ENCODE data around the gene MMP20. TPM values are rescaled to one million over a fixed set of nuclear protein-coding genes. Genes with fewer than 3 reads are reported as not detected.

The MMP20 gene
- polyA plus RNA-seq, 3 donors: not detected

DNA sequence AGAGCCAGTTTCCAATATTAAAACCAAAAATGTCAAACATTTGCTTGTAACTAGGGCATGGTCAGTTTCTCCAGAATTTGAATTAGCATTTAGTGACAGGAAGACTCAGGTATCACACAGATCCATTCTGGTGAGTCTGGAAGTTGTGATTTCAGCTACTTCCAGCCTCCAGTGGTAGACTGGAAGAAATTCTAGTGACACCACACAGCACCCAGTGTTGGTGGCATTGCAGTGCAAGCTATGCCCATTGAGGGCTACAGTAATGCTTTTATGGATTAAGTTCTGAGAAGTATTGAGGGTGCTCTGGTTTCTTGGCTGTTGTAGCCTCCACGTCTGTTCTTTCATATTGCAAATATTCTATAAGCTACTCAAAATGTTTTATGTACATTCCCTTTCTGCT lies 31.4 kb upstream of the MMP20 start:
- Histone ChIP-seq H4K20me1 (ENCODE audit: insufficient read depth, low read length) (no peaks in the 10 kb centered on the region), H3K9me3 (replicated peaks in 1 of 2; ENCODE audit: control insufficient read depth in 1 of 2, insufficient read depth in 1 of 2, low read length in 2 of 2) (peaks cover 0 to 6% of the 10 kb centered on the region in 2 donors), H2AFZ (ENCODE audit: insufficient read depth, low read depth, low read length, poor library complexity, severe bottlenecking) (no peak overlapping the region), H3K4me3 (replicated peaks in 1 of 3; ENCODE audit: low read depth in 2 of 3, low read length in 3 of 3) (no peak overlapping the region), H3K9ac (ENCODE audit: insufficient read depth, low read length, poor library complexity, severe bottlenecking) (no peak overlapping the region), H3K27ac (ENCODE audit: low read depth in 1 of 2, low read length in 2 of 2) (no peak overlapping the region), H3K4me2 (replicated peaks; ENCODE audit: extremely low read depth, low read length, poor library complexity, severe bottlenecking) (no peak overlapping the region), H3K79me2 (ENCODE audit: insufficient read depth, low read length) (no peaks in the 10 kb centered on the region), H3K36me3 (replicated peaks in 1 of 2; ENCODE audit: control insufficient read depth in 1 of 2, insufficient read depth in 2 of 2, low read length in 2 of 2) (no peaks in the 10 kb centered on the region), H3K27me3 (ENCODE audit: control insufficient read depth in 2 of 2, insufficient read depth in 2 of 2, low read length in 2 of 2) (peaks cover 0 to 4% of the 10 kb centered on the region in 2 donors), H3K4me1 (ENCODE audit: control insufficient read depth in 1 of 2, insufficient read depth in 2 of 2, low read length in 2 of 2) (no peaks in the 10 kb centered on the region)
- H3K9me3 Mint-ChIP-seq: peaks cover 0 to 5% (median 3%) of the 10 kb centered on the region in 7 donors
- H3K27me3 Mint-ChIP-seq (ENCODE audit: low read depth in 3 of 3): peaks cover 2 to 7% (median 3%) of the 10 kb centered on the region in 3 donors
- no CpG with 5 or more reads among the region's 1 CpG for WGBS (ENCODE audit: insufficient coverage)
- H3K4me3 Mint-ChIP-seq: no peak overlapping the region
- H3K27ac Mint-ChIP-seq: no peak overlapping the region
- no peaks in the 10 kb centered on the region for H3K4me1 Mint-ChIP-seq
- intact Hi-C loops (cut with micrococcal nuclease): no loop called here
- no peaks in the 10 kb centered on the region for H3K36me3 Mint-ChIP-seq
- TF ChIP-seq, protein P1, sequence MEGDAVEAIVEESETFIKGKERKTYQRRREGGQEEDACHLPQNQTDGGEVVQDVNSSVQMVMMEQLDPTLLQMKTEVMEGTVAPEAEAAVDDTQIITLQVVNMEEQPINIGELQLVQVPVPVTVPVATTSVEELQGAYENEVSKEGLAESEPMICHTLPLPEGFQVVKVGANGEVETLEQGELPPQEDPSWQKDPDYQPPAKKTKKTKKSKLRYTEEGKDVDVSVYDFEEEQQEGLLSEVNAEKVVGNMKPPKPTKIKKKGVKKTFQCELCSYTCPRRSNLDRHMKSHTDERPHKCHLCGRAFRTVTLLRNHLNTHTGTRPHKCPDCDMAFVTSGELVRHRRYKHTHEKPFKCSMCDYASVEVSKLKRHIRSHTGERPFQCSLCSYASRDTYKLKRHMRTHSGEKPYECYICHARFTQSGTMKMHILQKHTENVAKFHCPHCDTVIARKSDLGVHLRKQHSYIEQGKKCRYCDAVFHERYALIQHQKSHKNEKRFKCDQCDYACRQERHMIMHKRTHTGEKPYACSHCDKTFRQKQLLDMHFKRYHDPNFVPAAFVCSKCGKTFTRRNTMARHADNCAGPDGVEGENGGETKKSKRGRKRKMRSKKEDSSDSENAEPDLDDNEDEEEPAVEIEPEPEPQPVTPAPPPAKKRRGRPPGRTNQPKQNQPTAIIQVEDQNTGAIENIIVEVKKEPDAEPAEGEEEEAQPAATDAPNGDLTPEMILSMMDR (IDR thresholded peaks at IDR 0.05): no peak
- DNase-seq: no peak

- Mint-ChIP-seq H3K9me3 (peaks cover 0 to 5% (median 3%) of the 10 kb centered on the region in 7 donors), H3K4me3 (no peak overlapping the region), H3K27ac (no peak overlapping the region), H3K4me1 (no peaks in the 10 kb centered on the region), H3K36me3 (no peaks in the 10 kb centered on the region), H3K27me3 (ENCODE audit: low read depth in 3 of 3) (peaks cover 2 to 6% (median 3%) of the 10 kb centered on the region in 3 donors)
- Histone ChIP-seq H3K9me3 (replicated peaks in 1 of 2; ENCODE audit: control insufficient read depth in 1 of 2, insufficient read depth in 1 of 2, low read length in 2 of 2) (peaks cover 0 to 6% of the 10 kb centered on the region in 2 donors), H3K27me3 (ENCODE audit: control insufficient read depth in 2 of 2, insufficient read depth in 2 of 2, low read length in 2 of 2) (peaks cover 0 to 4% of the 10 kb centered on the region in 2 donors), H3K4me2 (replicated peaks; ENCODE audit: extremely low read depth, low read length, poor library complexity, severe bottlenecking) (no peak overlapping the region), H3K9ac (ENCODE audit: insufficient read depth, low read length, poor library complexity, severe bottlenecking) (no peak overlapping the region), H3K27ac (ENCODE audit: low read depth in 1 of 2, low read length in 2 of 2) (no peak overlapping the region), H3K4me1 (ENCODE audit: control insufficient read depth in 1 of 2, insufficient read depth in 2 of 2, low read length in 2 of 2) (no peaks in the 10 kb centered on the region), H3K79me2 (ENCODE audit: insufficient read depth, low read length) (no peaks in the 10 kb centered on the region), H3K36me3 (replicated peaks in 1 of 2; ENCODE audit: control insufficient read depth in 1 of 2, insufficient read depth in 2 of 2, low read length in 2 of 2) (no peaks in the 10 kb centered on the region), H3K4me3 (replicated peaks in 1 of 3; ENCODE audit: low read depth in 2 of 3, low read length in 3 of 3) (no peak overlapping the region), H4K20me1 (ENCODE audit: insufficient read depth, low read length) (no peaks in the 10 kb centered on the region), H2AFZ (ENCODE audit: insufficient read depth, low read depth, low read length, poor library complexity, severe bottlenecking) (no peak overlapping the region)
- WGBS (ENCODE audit: insufficient coverage): 100% methylated on average over 1 of the region's 2 CpGs
- intact Hi-C loops (cut with micrococcal nuclease): no loop called here
- no peak for DNase-seq
- TF ChIP-seq, protein P1 (IDR thresholded peaks at IDR 0.05): no peak
Observed at GRCh38 chr11:102655547-102655946, 30.4 kb upstream of the MMP20 start.

All from CD14-positive monocyte (primary cell).